ENCODE results near the gene CORO1A. TPM values are rescaled to one million over a fixed set of nuclear protein-coding genes. Genes with fewer than 3 reads are reported as not detected.
"Not testable (repeated sequence)": the region's sequence is repeated elsewhere in the genome, so short reads cannot be mapped to it uniquely, and the experiment has no call there.

Gene CORO1A
- polyA plus RNA-seq, 1 experiment = 2.9 TPM

DNA sequence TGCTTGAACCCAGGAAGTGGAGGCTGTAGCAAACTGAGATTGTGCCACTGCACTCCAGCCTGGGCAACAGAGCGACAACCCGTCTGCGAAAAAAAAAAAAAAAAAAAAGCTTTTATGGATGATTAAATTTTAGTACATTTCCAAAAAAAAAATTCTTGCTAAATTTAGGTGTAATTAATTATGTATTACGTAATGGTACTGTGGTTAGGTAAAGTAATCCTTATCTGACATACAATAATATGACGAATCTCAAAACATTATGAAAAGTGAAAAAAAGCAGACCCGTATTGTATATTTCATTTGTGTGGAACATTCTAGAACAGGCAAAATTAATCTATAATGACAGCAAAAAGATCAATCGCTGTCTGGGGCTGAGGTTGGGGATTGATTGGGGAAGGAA lies 10.3 kb upstream of the CORO1A start:
- no peak for DNase-seq (ENCODE audit: low read depth, low spot score)
- H3K27me3 ChIP-seq (ENCODE audit: control insufficient read depth, insufficient read depth, low read length) = no peaks in the 10 kb centered on the region
- no peaks in the 10 kb centered on the region for H3K9me3 ChIP-seq (ENCODE audit: control insufficient read depth, insufficient read depth, low read length)
- ChIA-PET CTCF (interaction anchor here (0.6 to 0.7 kb wide), 2 partner anchors 61 to 191 kb away, joined by 3 read pairs; no protein-coding TSS in a partner anchor), POLR2A (interaction anchor here (0.6 to 0.7 kb wide), 2 partner anchors 14 to 454 kb away, joined by 3 to 6 read pairs; no protein-coding TSS in a partner anchor)
- no peak overlapping the region for H3K4me3 ChIP-seq (ENCODE audit: low read depth, low read length)
- TF ChIP-seq, protein P1, sequence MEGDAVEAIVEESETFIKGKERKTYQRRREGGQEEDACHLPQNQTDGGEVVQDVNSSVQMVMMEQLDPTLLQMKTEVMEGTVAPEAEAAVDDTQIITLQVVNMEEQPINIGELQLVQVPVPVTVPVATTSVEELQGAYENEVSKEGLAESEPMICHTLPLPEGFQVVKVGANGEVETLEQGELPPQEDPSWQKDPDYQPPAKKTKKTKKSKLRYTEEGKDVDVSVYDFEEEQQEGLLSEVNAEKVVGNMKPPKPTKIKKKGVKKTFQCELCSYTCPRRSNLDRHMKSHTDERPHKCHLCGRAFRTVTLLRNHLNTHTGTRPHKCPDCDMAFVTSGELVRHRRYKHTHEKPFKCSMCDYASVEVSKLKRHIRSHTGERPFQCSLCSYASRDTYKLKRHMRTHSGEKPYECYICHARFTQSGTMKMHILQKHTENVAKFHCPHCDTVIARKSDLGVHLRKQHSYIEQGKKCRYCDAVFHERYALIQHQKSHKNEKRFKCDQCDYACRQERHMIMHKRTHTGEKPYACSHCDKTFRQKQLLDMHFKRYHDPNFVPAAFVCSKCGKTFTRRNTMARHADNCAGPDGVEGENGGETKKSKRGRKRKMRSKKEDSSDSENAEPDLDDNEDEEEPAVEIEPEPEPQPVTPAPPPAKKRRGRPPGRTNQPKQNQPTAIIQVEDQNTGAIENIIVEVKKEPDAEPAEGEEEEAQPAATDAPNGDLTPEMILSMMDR (IDR thresholded peaks at IDR 0.05; ENCODE audit: low read depth, low read length) = no peak
- no peak overlapping the region for H3K27ac ChIP-seq (ENCODE audit: low read depth, low read length)

DNA sequence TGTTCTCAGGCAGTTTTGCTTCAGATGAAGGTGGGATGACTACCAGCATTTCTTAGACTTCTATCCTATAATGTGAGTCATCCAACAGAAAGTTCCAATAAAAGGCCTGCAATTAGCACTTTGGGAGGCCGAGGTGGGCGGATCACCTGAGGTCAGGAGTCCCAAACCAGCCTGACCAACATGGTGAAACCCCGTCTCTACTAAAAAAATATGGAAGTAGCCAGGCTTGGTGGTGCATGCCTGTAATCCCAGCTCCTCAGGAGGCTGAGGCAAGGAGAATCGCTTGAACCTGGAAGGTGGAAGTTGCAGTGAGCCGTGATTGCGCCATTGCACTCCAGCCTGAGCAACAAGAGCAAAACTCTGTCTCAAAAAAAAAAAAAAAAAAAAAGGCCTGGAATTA lies 6.5 kb upstream of the CORO1A start:
- H3K9me3 ChIP-seq (ENCODE audit: control insufficient read depth, insufficient read depth, low read length); POLR2A ChIA-PET: not testable (repeated sequence)

DNA sequence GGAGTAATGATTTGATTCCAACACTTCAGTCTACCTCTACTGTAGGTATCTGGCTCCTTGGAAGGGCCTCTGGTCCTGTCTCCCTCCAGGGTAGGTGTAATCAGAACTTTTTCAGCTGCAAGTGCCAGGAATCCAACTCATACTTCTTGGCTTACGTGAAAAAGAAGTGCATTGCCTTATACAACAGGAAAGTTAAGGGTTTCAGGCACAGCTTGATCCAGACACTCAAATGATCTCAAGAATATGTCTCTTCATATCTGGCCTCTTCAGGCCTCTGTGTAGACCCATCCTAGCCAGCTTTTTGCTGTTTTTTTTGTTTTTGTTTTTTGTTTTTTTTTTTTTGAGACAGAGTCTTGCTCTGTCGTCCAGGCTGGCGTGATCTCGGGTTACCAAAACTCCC lies 4.2 kb upstream of the CORO1A start:
- H3K27ac ChIP-seq (ENCODE audit: low read depth, low read length) = no peak overlapping the region
- POLR2A ChIA-PET = interaction anchor here (0.5 to 0.7 kb wide), 2 partner anchors 109 to 267 kb away, joined by 3 to 4 read pairs; no protein-coding TSS in a partner anchor
- TF ChIP-seq, protein P1 (IDR thresholded peaks at IDR 0.05; ENCODE audit: low read depth, low read length) = no peak
- CTCF ChIA-PET = no interaction called here
- H3K4me3 ChIP-seq (ENCODE audit: low read depth, low read length) = no peak overlapping the region
- H3K27me3 ChIP-seq (ENCODE audit: control insufficient read depth, insufficient read depth, low read length) = no peaks in the 10 kb centered on the region
- H3K9me3 ChIP-seq (ENCODE audit: control insufficient read depth, insufficient read depth, low read length) = no peaks in the 10 kb centered on the region
- DNase-seq (ENCODE audit: low read depth, low spot score) = no peak

More for the DNA sequence above, 6.5 kb upstream of the CORO1A start:
- H3K4me3 ChIP-seq (ENCODE audit: low read depth, low read length); H3K27ac ChIP-seq (ENCODE audit: low read depth, low read length); CTCF ChIA-PET; DNase-seq (ENCODE audit: low read depth, low spot score); H3K27me3 ChIP-seq (ENCODE audit: control insufficient read depth, insufficient read depth, low read length): not testable (repeated sequence)

DNA sequence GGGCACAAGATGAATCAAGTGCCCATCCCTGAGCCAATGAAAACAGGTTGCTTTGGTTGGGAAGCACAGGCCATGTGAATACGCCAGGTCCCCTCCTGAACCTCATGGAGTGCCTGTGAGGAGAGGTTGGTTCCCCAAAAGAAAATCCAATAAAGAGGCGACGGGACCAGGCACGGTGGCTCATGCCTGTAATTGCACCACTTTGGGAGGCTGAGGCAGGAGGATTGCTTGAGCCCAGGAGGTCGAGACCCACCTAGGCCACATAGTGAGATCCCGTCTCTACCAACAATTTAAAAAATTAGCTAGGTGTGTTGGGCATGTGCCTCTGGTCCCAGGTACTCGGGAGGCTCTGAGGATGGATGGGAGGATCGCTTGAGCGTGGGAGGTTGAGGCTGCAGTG lies 3.5 kb upstream of the CORO1A start:
- CTCF ChIA-PET = no interaction called here
- no peak for DNase-seq (ENCODE audit: low read depth, low spot score)
- H3K9me3 ChIP-seq (ENCODE audit: control insufficient read depth, insufficient read depth, low read length) = no peaks in the 10 kb centered on the region
- H3K27ac ChIP-seq (ENCODE audit: low read depth, low read length) = no peak overlapping the region
- no peaks in the 10 kb centered on the region for H3K27me3 ChIP-seq (ENCODE audit: control insufficient read depth, insufficient read depth, low read length)
- POLR2A ChIA-PET = no interaction called here
- H3K4me3 ChIP-seq (ENCODE audit: low read depth, low read length) = no peak overlapping the region
- TF ChIP-seq, protein P1 (IDR thresholded peaks at IDR 0.05; ENCODE audit: low read depth, low read length) = no peak

DNA sequence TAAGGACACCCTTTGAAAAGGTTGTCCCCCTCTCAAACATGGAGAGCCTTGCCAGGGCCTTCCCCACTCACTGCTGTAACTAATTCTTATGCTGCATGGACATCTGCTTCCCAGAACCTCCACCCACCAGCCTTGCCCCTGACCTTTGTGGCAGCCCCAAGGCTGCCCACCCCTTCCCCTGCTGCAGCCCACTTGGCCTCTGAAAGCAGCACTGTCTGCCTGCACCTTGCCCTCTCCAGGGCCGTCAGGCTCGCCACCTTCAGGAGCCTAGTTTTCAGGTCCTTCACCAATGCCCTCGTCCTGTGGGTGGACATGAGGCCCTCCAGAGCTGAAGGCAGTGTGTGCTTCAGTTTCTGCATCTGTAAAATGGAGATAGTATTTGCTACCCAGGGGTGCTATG lies 2.7 kb upstream of the CORO1A start:
- TF ChIP-seq, protein P1 (IDR thresholded peaks at IDR 0.05; ENCODE audit: low read depth, low read length) = no peak
- ChIA-PET CTCF (no interaction called here), POLR2A (interaction anchor here (0.6 kb wide), 1 partner anchor 89 kb away, joined by 3 read pairs; no protein-coding TSS in a partner anchor)

More for the DNA sequence above, 2.7 kb upstream of the CORO1A start:
- DNase-seq (ENCODE audit: low read depth, low spot score) = no peak
- H3K4me3 ChIP-seq (ENCODE audit: low read depth, low read length) = no peak overlapping the region
- no peaks in the 10 kb centered on the region for H3K27me3 ChIP-seq (ENCODE audit: control insufficient read depth, insufficient read depth, low read length)
- no peak overlapping the region for H3K27ac ChIP-seq (ENCODE audit: low read depth, low read length)
- H3K9me3 ChIP-seq (ENCODE audit: control insufficient read depth, insufficient read depth, low read length) = no peaks in the 10 kb centered on the region

All from AG04450 (cell line).